ENCODE data around the gene TMEM256. TPM values are rescaled to one million over a fixed set of nuclear protein-coding genes. Genes with fewer than 3 reads are reported as not detected.
"Not testable (repeated sequence)": the region's sequence is repeated elsewhere in the genome, so short reads cannot be mapped to it uniquely, and the experiment has no call there.

The TMEM256 gene
- total RNA-seq, 2 experiments from 2014 or later, result 52.9 to 55.6 TPM

- Mint-ChIP-seq H3K9me3 (peaks cover 5% of the 10 kb centered on the region), H3K27ac (no peak overlapping the region), H3K4me3 (peak overlapping the region; percentile 41), H3K27me3 (peaks cover 32% of the 10 kb centered on the region), H3K36me3 (peaks cover 5% of the 10 kb centered on the region), H3K4me1 (peaks cover 11% of the 10 kb centered on the region)
- POLR2A ChIA-PET, result interaction anchor here (1.4 to 1.9 kb wide), 3 partner anchors 10 to 54 kb away, joined by 3 to 19 read pairs (median 4); partner anchors contain the start of gene PLSCR3
- ATAC-seq (ENCODE audit: low read depth) (no peak), DNase-seq (no peak)
Measured at GRCh38 chr17:7383371-7383741, 20.5 kb downstream of the TMEM256 start.

- POLR2A ChIA-PET, result no interaction called here
- Mint-ChIP-seq H3K4me1 (peaks cover 11% of the 10 kb centered on the region), H3K27ac (no peak overlapping the region), H3K27me3 (peaks cover 32% of the 10 kb centered on the region), H3K9me3 (peaks cover 5% of the 10 kb centered on the region), H3K4me3 (no peak overlapping the region), H3K36me3 (peaks cover 5% of the 10 kb centered on the region)
- ATAC-seq (ENCODE audit: low read depth) (no peak), DNase-seq (no peak)
Measured at GRCh38 chr17:7382901-7383300, 21.0 kb downstream of the TMEM256 start.

- peaks cover 5% of the 10 kb centered on the region for H3K36me3 Mint-ChIP-seq
Measured at GRCh38 chr17:7380855-7381683, 22.8 kb downstream of the TMEM256 start, which contains the start of gene TNK1. Gene TNK1, plus strand, starts transcription at chr17:7381089. Its CDS starts 1,838 bp downstream, at chr17:7382927.

GRCh38 chr17:7380321-7380720 is 23.6 kb downstream of the TMEM256 start:
- H3K9me3 Mint-ChIP-seq, result peaks cover 5% of the 10 kb centered on the region
- H3K27me3 Mint-ChIP-seq, result peaks cover 37% of the 10 kb centered on the region
- H3K27ac Mint-ChIP-seq, result no peak overlapping the region
- no peak overlapping the region for H3K4me3 Mint-ChIP-seq
- POLR2A ChIA-PET, result interaction anchor here (1.0 kb wide), 1 partner anchor 57 kb away, joined by 4 read pairs; no protein-coding TSS in a partner anchor
- ATAC-seq (ENCODE audit: low read depth) (no peak), DNase-seq (no peak)
- H3K36me3 Mint-ChIP-seq, result peaks cover 5% of the 10 kb centered on the region
- H3K4me1 Mint-ChIP-seq, result peaks cover 11% of the 10 kb centered on the region

More at GRCh38 chr17:7380855-7381683, 22.8 kb downstream of the TMEM256 start, which contains the start of gene TNK1:
- POLR2A ChIA-PET, result interaction anchor here (1.0 kb wide), 1 partner anchor 56 kb away, joined by 4 read pairs; no protein-coding TSS in a partner anchor
- ATAC-seq (ENCODE audit: low read depth) (no peak), DNase-seq (no peak)
- peaks cover 37% of the 10 kb centered on the region for H3K27me3 Mint-ChIP-seq
- H3K4me1 Mint-ChIP-seq, result peaks cover 11% of the 10 kb centered on the region
- H3K27ac Mint-ChIP-seq, result no peak within 1 kb of the TSS
- H3K9me3 Mint-ChIP-seq, result peaks cover 5% of the 10 kb centered on the region
- no peak within 1 kb of the TSS for H3K4me3 Mint-ChIP-seq

GRCh38 chr17:7379134-7379533 is 24.8 kb downstream of the TMEM256 start:
- Mint-ChIP-seq H3K4me1 (peaks cover 5% of the 10 kb centered on the region), H3K27ac (no peak overlapping the region), H3K27me3 (peaks cover 38% of the 10 kb centered on the region), H3K4me3 (no peak overlapping the region), H3K36me3 (peaks cover 5% of the 10 kb centered on the region), H3K9me3 (peaks cover 5% of the 10 kb centered on the region)
- ATAC-seq (ENCODE audit: low read depth), result no peak
- POLR2A ChIA-PET, result no interaction called here
- DNase-seq, result no peak

GRCh38 chr17:7374353-7374752 is 29.5 kb downstream of the TMEM256 start:
- Mint-ChIP-seq H3K4me1 (no peaks in the 10 kb centered on the region), H3K4me3 (no peak overlapping the region)
- POLR2A ChIA-PET, result interaction anchor here (2.2 kb wide), 1 partner anchor 10 kb away, joined by 7 read pairs; no protein-coding TSS in a partner anchor

GRCh38 chr17:7370853-7371252 is 33.0 kb downstream of the TMEM256 start:
- DNase-seq (no peak), ATAC-seq (ENCODE audit: low read depth) (no peak)
- Mint-ChIP-seq H3K27ac (no peak overlapping the region), H3K4me1 (peaks cover 2% of the 10 kb centered on the region), H3K9me3 (no peaks in the 10 kb centered on the region), H3K36me3 (no peaks in the 10 kb centered on the region), H3K27me3 (peaks cover 8% of the 10 kb centered on the region), H3K4me3 (no peak overlapping the region)
- POLR2A ChIA-PET, result interaction anchor here (0.6 to 2.1 kb wide), 2 partner anchors 10 to 14 kb away, joined by 3 to 5 read pairs; no protein-coding TSS in a partner anchor

More at GRCh38 chr17:7374353-7374752, 29.5 kb downstream of the TMEM256 start:
- peaks cover 4% of the 10 kb centered on the region for H3K9me3 Mint-ChIP-seq
- H3K27ac Mint-ChIP-seq, result no peak overlapping the region
- H3K36me3 Mint-ChIP-seq, result peaks cover 4% of the 10 kb centered on the region
- no peak for DNase-seq
- no peak for ATAC-seq (ENCODE audit: low read depth)
- H3K27me3 Mint-ChIP-seq, result peaks cover 15% of the 10 kb centered on the region

- Mint-ChIP-seq H3K27ac (no peak overlapping the region), H3K4me1 (peaks cover 2% of the 10 kb centered on the region), H3K27me3 (peaks cover 8% of the 10 kb centered on the region), H3K9me3 (no peaks in the 10 kb centered on the region), H3K36me3 (no peaks in the 10 kb centered on the region), H3K4me3 (no peak overlapping the region)
- DNase-seq (no peak), ATAC-seq (ENCODE audit: low read depth) (no peak)
- POLR2A ChIA-PET, result interaction anchor here (2.1 kb wide), 1 partner anchor 15 kb away, joined by 5 read pairs; no protein-coding TSS in a partner anchor
Measured at GRCh38 chr17:7369825-7370224, 34.1 kb downstream of the TMEM256 start.

GRCh38 chr17:7368599-7368994 is 35.3 kb downstream of the TMEM256 start:
- H3K9me3 Mint-ChIP-seq; ATAC-seq (ENCODE audit: low read depth); DNase-seq; H3K4me3 Mint-ChIP-seq; H3K4me1 Mint-ChIP-seq; H3K36me3 Mint-ChIP-seq; H3K27ac Mint-ChIP-seq; H3K27me3 Mint-ChIP-seq; POLR2A ChIA-PET: not testable (repeated sequence)

- DNase-seq (no peak), ATAC-seq (ENCODE audit: low read depth) (no peak)
- Mint-ChIP-seq H3K9me3 (no peaks in the 10 kb centered on the region), H3K4me3 (no peak overlapping the region), H3K27ac (no peak overlapping the region), H3K36me3 (no peaks in the 10 kb centered on the region), H3K4me1 (peaks cover 2% of the 10 kb centered on the region), H3K27me3 (peaks cover 6% of the 10 kb centered on the region)
- POLR2A ChIA-PET, result interaction anchor here (0.6 kb wide), 1 partner anchor 83 kb away, joined by 3 read pairs; no protein-coding TSS in a partner anchor
Measured at GRCh38 chr17:7367918-7368598, 35.8 kb downstream of the TMEM256 start.

- POLR2A ChIA-PET, result interaction anchor here (0.6 kb wide), 1 partner anchor 82 kb away, joined by 3 read pairs; no protein-coding TSS in a partner anchor
- Mint-ChIP-seq H3K27ac (no peak overlapping the region), H3K27me3 (peaks cover 6% of the 10 kb centered on the region), H3K36me3 (no peaks in the 10 kb centered on the region), H3K9me3 (no peaks in the 10 kb centered on the region), H3K4me3 (no peak overlapping the region), H3K4me1 (peaks cover 2% of the 10 kb centered on the region)
- no peak for ATAC-seq (ENCODE audit: low read depth)
- DNase-seq, result no peak
Measured at GRCh38 chr17:7367083-7367482, 36.8 kb downstream of the TMEM256 start.

GRCh38 chr17:7365963-7366362 is 37.9 kb downstream of the TMEM256 start:
- DNase-seq; H3K9me3 Mint-ChIP-seq; H3K4me1 Mint-ChIP-seq; ATAC-seq (ENCODE audit: low read depth); H3K27ac Mint-ChIP-seq; H3K36me3 Mint-ChIP-seq; POLR2A ChIA-PET; H3K4me3 Mint-ChIP-seq: not testable (repeated sequence)
- H3K27me3 Mint-ChIP-seq, result peaks cover 11% of the 10 kb centered on the region

- Mint-ChIP-seq H3K36me3 (no peaks in the 10 kb centered on the region), H3K4me1 (peaks cover 7% of the 10 kb centered on the region), H3K9me3 (no peaks in the 10 kb centered on the region), H3K27ac (no peak overlapping the region), H3K27me3 (peaks cover 5% of the 10 kb centered on the region), H3K4me3 (no peak overlapping the region)
- DNase-seq, result no peak
- ATAC-seq (ENCODE audit: low read depth), result no peak
- POLR2A ChIA-PET, result interaction anchor here (0.7 kb wide), 1 partner anchor 56 kb away, joined by 9 read pairs; no protein-coding TSS in a partner anchor
Measured at GRCh38 chr17:7363311-7363710, 40.6 kb downstream of the TMEM256 start.

Measured in activated naive CD8-positive, alpha-beta T cell treated with anti-CD3 and anti-CD28 coated beads, Interleukin-2, amount 10 ng/mL, durations not matched to agents 7 days and 5 days (primary cell).